ENCODE data around the gene ADGRD1. TPM values are rescaled to one million over a fixed set of nuclear protein-coding genes. Genes with fewer than 3 reads are reported as not detected.

ADGRD1 gene
- polyA plus RNA-seq, 1 donor, result 9.3 TPM

- DNase-seq, result peak; percentile 86
Measured at GRCh38 chr12:131137836-131138637, 184.3 kb downstream of the ADGRD1 start.

GRCh38 chr12:131138638-131139362, 185.1 kb downstream of the ADGRD1 start:
- DNase-seq, result no peak

GRCh38 chr12:131139363-131140068, 185.8 kb downstream of the ADGRD1 start:
- no peak for DNase-seq

GRCh38 chr12:131140069-131140435, 186.3 kb downstream of the ADGRD1 start:
- DNase-seq, result no peak

- no peak for DNase-seq
Measured at GRCh38 chr12:131140697-131141096, 187.0 kb downstream of the ADGRD1 start.

GRCh38 chr12:131141514-131141913, 187.8 kb downstream of the ADGRD1 start:
- no peak for DNase-seq

- DNase-seq, result no peak
Measured at GRCh38 chr12:131142891-131143657, 189.4 kb downstream of the ADGRD1 start.

- no peak for DNase-seq
Measured at GRCh38 chr12:131146173-131146675, 192.5 kb downstream of the ADGRD1 start.

GRCh38 chr12:131147293-131147692, 193.6 kb downstream of the ADGRD1 start:
- no peak for DNase-seq

- no peak for DNase-seq
Measured at GRCh38 chr12:131147894-131148293, 194.2 kb downstream of the ADGRD1 start.

GRCh38 chr12:131151558-131152345, 198.0 kb downstream of the ADGRD1 start:
- no peak for DNase-seq

- DNase-seq, result no peak
Measured at GRCh38 chr12:131152587-131152986, 198.9 kb downstream of the ADGRD1 start.

- DNase-seq, result no peak
Measured at GRCh38 chr12:131153016-131153415, 199.3 kb downstream of the ADGRD1 start.

GRCh38 chr12:131153956-131154355, 200.2 kb downstream of the ADGRD1 start:
- no peak for DNase-seq

GRCh38 chr12:131155131-131155530, 201.4 kb downstream of the ADGRD1 start:
- no peak for DNase-seq

GRCh38 chr12:131157743-131158142, 204.0 kb downstream of the ADGRD1 start:
- no peak for DNase-seq

- no peak for DNase-seq
Measured at GRCh38 chr12:131159660-131160059, 206.0 kb downstream of the ADGRD1 start.

- no peak for DNase-seq
Measured at GRCh38 chr12:131162113-131162512, 208.4 kb downstream of the ADGRD1 start.

- DNase-seq, result no peak
Measured at GRCh38 chr12:131163189-131163738, 209.6 kb downstream of the ADGRD1 start.

- no peak for DNase-seq
Measured at GRCh38 chr12:131164096-131164872, 210.6 kb downstream of the ADGRD1 start.

Data from hindlimb muscle (tissue), 1 donor.